ENCODE results near the gene LIX1.

Gene LIX1

GRCh38 chr5:97074859-97075489 is 67.4 kb downstream of the LIX1 start:
- DNase-seq (ENCODE audit: low read depth), result no peak

GRCh38 chr5:97073420-97073819 is 69.0 kb downstream of the LIX1 start:
- DNase-seq (ENCODE audit: low read depth), result no peak

DNA sequence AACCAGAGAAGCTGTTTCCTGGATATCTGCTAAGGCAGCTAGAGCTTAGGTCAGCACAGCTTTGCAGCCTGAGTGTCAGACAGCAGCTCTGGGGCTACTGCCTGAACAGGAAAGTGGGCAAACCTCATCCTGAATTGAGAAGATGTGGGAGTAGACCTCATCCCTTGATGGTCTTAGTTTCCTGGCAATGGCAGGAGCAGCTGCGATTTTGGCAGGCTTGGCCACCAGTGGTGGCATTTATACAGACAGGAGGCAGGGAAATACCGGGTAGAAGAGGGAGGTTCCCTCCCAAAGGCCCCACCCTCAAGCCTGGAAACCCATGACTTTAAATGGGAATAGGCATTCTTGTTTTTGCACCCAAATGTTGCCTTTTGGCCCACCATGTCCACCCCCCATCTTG is 69.7 kb downstream of the LIX1 start:
- DNase-seq (ENCODE audit: low read depth), result no peak

- DNase-seq (ENCODE audit: low read depth), result no peak
Observed at GRCh38 chr5:97071993-97072392, 70.4 kb downstream of the LIX1 start.

GRCh38 chr5:97071101-97071500 is 71.3 kb downstream of the LIX1 start:
- DNase-seq (ENCODE audit: low read depth), result no peak

DNA sequence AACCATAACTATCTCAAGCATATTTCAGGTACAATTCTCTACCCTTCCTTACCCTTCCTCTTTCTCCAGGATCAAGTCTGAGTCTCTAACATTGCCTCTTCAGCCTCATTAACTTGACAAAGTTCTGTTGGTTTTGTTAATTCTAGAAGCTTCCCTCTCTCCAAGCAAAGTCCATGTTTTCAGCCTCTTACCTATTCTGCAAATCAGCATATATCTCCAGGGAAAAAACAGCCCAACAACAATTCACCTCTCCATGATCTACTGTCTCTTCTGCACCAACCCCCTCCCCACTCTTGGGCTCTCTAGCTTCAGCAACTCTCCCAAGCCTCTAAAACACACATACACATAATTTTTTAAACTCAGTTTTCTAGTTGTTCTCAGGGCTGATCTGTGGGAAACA is 72.2 kb downstream of the LIX1 start:
- no peak for DNase-seq (ENCODE audit: low read depth)

GRCh38 chr5:97067296-97067850 is 75.0 kb downstream of the LIX1 start:
- DNase-seq (ENCODE audit: low read depth), result no peak

GRCh38 chr5:97065475-97065874 is 76.9 kb downstream of the LIX1 start:
- DNase-seq (ENCODE audit: low read depth), result no peak

DNA sequence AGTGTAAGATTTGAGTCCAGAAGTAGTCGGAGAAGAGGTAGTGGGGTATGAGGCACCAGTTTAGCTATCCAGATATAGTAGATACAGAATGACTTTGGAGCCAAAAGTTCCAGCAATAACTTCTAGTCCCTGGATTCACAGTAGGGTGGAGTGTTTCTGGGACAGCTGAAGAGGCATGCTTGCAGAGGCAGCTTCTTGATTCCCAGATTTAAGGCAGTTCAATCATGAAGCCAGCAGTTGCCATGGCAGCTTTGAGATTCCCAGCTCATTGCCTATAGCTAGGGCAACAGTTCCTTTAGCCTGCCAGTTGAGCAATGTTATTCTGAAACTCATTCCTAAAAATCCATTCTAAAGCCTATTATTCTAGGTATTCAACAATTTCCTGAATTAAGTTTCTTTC is 79.2 kb downstream of the LIX1 start:
- DNase-seq (ENCODE audit: low read depth), result no peak

- no peak for DNase-seq (ENCODE audit: low read depth)
Observed at GRCh38 chr5:97062046-97062445, 80.4 kb downstream of the LIX1 start.

DNA sequence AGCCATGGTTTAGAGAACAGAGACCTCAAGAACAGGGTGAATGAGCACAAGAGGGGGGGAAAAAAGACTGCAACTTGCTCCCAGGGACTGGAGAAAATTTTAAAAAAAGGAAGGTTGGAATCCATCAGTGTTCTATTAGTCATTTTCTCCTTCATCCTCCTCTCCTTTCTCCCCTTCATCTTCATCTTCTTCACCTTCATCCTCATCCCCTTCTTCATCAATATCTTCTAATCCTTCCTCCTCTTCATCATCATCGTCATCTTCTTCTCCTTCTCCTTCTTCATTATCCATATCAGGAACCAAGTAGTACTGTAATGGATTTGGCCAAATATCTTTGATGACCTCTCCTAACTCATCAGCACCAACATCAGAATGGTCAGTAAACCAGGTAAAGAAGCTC is 86.1 kb downstream of the LIX1 start:
- no peak for DNase-seq (ENCODE audit: low read depth)

DNA sequence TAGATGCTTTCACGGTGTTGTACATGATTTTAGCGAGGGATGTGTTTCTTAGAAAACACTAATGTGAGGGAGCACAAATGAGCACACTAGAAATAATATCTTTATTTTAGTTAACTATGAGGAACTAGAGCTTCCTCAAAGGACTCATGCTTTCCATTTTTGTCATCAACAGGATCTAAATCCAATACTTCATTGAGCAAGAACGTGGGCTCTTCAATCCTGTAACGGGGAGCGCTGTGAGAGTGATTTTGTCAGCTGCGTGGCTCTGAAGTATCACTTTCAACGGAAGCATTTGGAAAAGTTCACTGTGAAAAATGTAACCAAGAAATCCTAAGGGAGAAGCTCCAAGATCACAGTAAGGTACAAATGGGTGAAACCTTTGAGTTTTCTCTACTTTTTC is 93.2 kb downstream of the LIX1 start:
- DNase-seq (ENCODE audit: low read depth), result no peak

GRCh38 chr5:97047076-97047475 is 95.3 kb downstream of the LIX1 start:
- DNase-seq (ENCODE audit: low read depth), result no peak

DNA sequence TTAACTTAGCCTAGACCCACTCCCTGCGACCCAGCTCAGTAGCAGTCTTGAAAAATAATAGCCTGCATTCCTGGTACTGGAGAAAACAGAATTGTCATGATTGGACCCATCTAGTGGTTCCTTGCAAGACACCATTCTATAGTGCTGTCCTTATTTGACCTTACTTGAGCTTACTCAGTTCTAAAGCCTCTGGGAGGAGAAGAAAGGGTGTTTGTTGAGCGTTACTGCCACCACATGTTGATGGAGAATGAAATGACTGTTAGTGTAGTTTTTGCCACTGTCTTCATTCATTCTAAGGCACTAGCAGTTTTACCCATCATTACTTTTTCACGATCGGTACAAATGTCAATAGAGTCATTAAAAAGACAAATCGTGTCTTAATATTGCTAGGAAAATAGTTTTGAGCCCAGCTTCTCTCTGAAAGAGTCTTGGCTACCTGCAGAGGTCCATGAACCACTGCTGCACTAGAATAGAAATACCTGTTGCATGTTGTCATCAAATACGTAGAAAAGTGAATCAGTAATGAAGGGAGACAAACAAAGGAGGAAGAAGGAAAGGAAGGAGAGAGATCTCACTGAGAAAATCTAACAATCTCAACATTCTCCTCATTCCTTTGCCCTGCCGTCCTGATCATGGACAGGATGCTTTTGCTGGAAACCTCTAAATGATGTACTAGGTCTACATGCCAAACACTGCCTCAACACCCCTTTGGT is 96.0 kb downstream of the LIX1 start:
- DNase-seq (ENCODE audit: low read depth), result no peak

GRCh38 chr5:97044052-97044451 is 98.4 kb downstream of the LIX1 start:
- DNase-seq (ENCODE audit: low read depth), result no peak

GRCh38 chr5:97043511-97043910 is 98.9 kb downstream of the LIX1 start:
- DNase-seq (ENCODE audit: low read depth), result no peak

GRCh38 chr5:97042996-97043395 is 99.4 kb downstream of the LIX1 start:
- no peak for DNase-seq (ENCODE audit: low read depth)

Data from activated T-cell treated with anti-CD3 and anti-CD28 coated beads for 1 hour (primary cell).